Spleen (tissue), 7 donors: ENCODE data around the gene NCK2.

Experiments used
- CTCF ChIP-seq, 11 experiments: fragments of 200-600 bp in 7 of 11; fragments of 450-650 bp in 4 of 11; sonication (generic) in 4 of 11; IDR thresholded peaks in 8 of 11; conservative IDR thresholded peaks in 3 of 11; 1 replicate in 7 of 11; 2 replicates in 4 of 11; pipeline versions ENCODE4 v1.4.0 to v1.8.0; 2016 to 2021; ENCODE audit warnings: antibody characterized with exemption in 11 of 11, inconsistent platforms in 4 of 11, mild to moderate bottlenecking in 1 of 11
- POLR2A ChIP-seq, 3 donors: fragments of 450-650 bp; IDR thresholded peaks; one replicate each; pipeline ENCODE4 v1.5.1; 2017; ENCODE audit warnings: antibody characterized with exemption in 3 of 3, mild to moderate bottlenecking in 1 of 3
- donor health status: DM: no; HTN: no; CAD: no; lungs with moderate emphysema.
- donor health status: DM: no; HTN: no; CAD: no.
- donor health status: DM: no; HTN: no; CAD: no.

- TF ChIP-seq POLR2A (IDR thresholded peaks at IDR 0.05) (no peak), CTCF (IDR thresholded peaks at IDR 0.05 in 8 of 11, conservative IDR thresholded peaks at IDR 0.05 in 3 of 11) (no peak)
Observed at GRCh38 chr2:105919191-105919811, 174.6 kb downstream of the NCK2 start.
